HG03060 (cell line): ENCODE data around the gene KLF15.

ENCODE experiments used
- ATAC-seq: cut with Tn5 transposase; IDR thresholded peaks from one replicate; pipeline ENCODE4 v1.9.1; 2021; ENCODE audit warnings: low read depth, moderate number of reproducible peaks; ENCODE audit not compliant: unreplicated experiment

The KLF15 gene

GRCh38 chr3:126308394-126309125, 48.6 kb downstream of the KLF15 start:
- no peak for ATAC-seq

GRCh38 chr3:126307591-126308393, 49.4 kb downstream of the KLF15 start:
- ATAC-seq = no peak

- no peak for ATAC-seq
Observed at GRCh38 chr3:126306888-126307482, 50.2 kb downstream of the KLF15 start.

- ATAC-seq = no peak
Observed at GRCh38 chr3:126306397-126306796, 50.8 kb downstream of the KLF15 start.

GRCh38 chr3:126305427-126305826, 51.8 kb downstream of the KLF15 start:
- ATAC-seq = no peak

- no peak for ATAC-seq
Observed at GRCh38 chr3:126304704-126305103, 52.5 kb downstream of the KLF15 start.

- no peak for ATAC-seq
Observed at GRCh38 chr3:126304291-126304690, 52.9 kb downstream of the KLF15 start.

- no peak for ATAC-seq
Observed at GRCh38 chr3:126303272-126303671, 53.9 kb downstream of the KLF15 start.

- ATAC-seq = no peak
Observed at GRCh38 chr3:126300761-126301481, 56.3 kb downstream of the KLF15 start.

- no peak for ATAC-seq
Observed at GRCh38 chr3:126300001-126300760, 57.0 kb downstream of the KLF15 start.

- ATAC-seq = no peak
Observed at GRCh38 chr3:126295407-126295939, 61.7 kb downstream of the KLF15 start.

GRCh38 chr3:126294211-126294808, 62.9 kb downstream of the KLF15 start:
- no peak for ATAC-seq

- ATAC-seq = no peak
Observed at GRCh38 chr3:126293370-126294082, 63.7 kb downstream of the KLF15 start.
